ENCODE data around the gene PTPRR. TPM values are rescaled to one million over a fixed set of nuclear protein-coding genes. Genes with fewer than 3 reads are reported as not detected.

The PTPRR gene
- total and polyA plus RNA-seq, 2 of the 13 experiments (the other 11 are each of a cell fraction or from before 2014, with no cell fraction given): not detected

DNA sequence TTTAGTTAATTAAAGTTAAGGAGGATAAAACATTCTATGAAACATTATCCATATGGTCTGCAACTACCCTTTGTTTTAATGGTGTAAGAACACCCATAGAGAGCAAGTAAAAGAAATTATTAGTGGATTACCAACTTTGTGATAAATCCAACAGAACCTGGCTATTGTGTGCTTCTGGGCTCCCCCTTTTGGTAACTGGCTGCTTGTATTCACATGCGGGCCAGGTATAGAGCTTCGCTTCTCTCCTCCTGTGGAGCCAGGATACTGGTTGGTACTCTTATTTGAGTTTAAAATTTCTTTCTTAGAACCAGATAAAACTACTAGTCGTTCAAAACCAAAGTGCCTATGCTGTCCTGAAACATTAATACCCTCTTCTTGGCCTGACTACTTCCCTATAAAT lies 81.0 kb downstream of the PTPRR start:
- ChIA-PET POLR2A (no interaction called here), CTCF (ENCODE audit: low intra/inter-chr PET ratio, low total read pairs) (no interaction called here)
- Histone ChIP-seq H2AFZ (ENCODE audit: low read length) (no peak overlapping the region), H3K9ac (ENCODE audit: insufficient read depth, low read depth, low read length) (no peak overlapping the region), H3K4me1 (ENCODE audit: insufficient read depth, low read length) (no peaks in the 10 kb centered on the region), H3K4me3 (replicated peaks in 1 of 3; ENCODE audit: insufficient read depth in 1 of 3, low read depth in 2 of 3, low read length in 3 of 3) (no peak overlapping the region), H3K27me3 (ENCODE audit: control insufficient read depth in 1 of 2, insufficient read depth in 2 of 2, low read length in 2 of 2) (no peaks in the 10 kb centered on the region), H4K20me1 (ENCODE audit: insufficient read depth, low read length) (no peaks in the 10 kb centered on the region), H3K27ac (ENCODE audit: extremely low read length, insufficient read depth, low read length) (no peak overlapping the region), H3K9me3 (ENCODE audit: low read length) (no peaks in the 10 kb centered on the region), H3K36me3 (replicated peaks in 1 of 2; ENCODE audit: control insufficient read depth in 1 of 2, insufficient read depth in 2 of 2, low read length in 2 of 2) (no peaks in the 10 kb centered on the region), H3K79me2 (ENCODE audit: insufficient read depth, low read length) (no peaks in the 10 kb centered on the region), H3K4me2 (ENCODE audit: low read depth, low read length) (no peak overlapping the region)
- FAIRE-seq (no peak), ATAC-seq (no peak), DNase-seq (ENCODE audit: low spot score) (no peak)
- intact Hi-C loops (cut with micrococcal nuclease; ENCODE audit: unreplicated experiment) (no loop called here), in situ Hi-C loops (cut with HindIII; ENCODE audit: extremely low pct_ligation_motif_present, low pct_unique_long_range_greater_than_20kb) (no loop called here)
- TF ChIP-seq, protein P1, sequence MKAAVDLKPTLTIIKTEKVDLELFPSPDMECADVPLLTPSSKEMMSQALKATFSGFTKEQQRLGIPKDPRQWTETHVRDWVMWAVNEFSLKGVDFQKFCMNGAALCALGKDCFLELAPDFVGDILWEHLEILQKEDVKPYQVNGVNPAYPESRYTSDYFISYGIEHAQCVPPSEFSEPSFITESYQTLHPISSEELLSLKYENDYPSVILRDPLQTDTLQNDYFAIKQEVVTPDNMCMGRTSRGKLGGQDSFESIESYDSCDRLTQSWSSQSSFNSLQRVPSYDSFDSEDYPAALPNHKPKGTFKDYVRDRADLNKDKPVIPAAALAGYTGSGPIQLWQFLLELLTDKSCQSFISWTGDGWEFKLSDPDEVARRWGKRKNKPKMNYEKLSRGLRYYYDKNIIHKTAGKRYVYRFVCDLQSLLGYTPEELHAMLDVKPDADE (CRISPR knock-in tag; IDR thresholded peaks at IDR 0.05): no peak
- no peak for TF ChIP-seq ZNF460 (CRISPR knock-in tag; IDR thresholded peaks at IDR 0.05; ENCODE audit: borderline replicate concordance)
- TF ChIP-seq GLI4 (CRISPR knock-in tag; IDR thresholded peaks at IDR 0.05; ENCODE audit: borderline replicate concordance): no peak
- TF ChIP-seq MIER3 (CRISPR knock-in tag; IDR thresholded peaks at IDR 0.05; ENCODE audit: borderline replicate concordance): no peak
- TF ChIP-seq ZNF788 (CRISPR knock-in tag; IDR thresholded peaks at IDR 0.05; ENCODE audit: borderline replicate concordance): no peak
- no peak for TF ChIP-seq HOXA9 (CRISPR knock-in tag; IDR thresholded peaks at IDR 0.05; ENCODE audit: borderline replicate concordance)
- TF ChIP-seq CBX2 (IDR thresholded peaks at IDR 0.05; ENCODE audit: low read depth, low read length): no peak
- no peak for TF ChIP-seq CBX2 (CRISPR knock-in tag; IDR thresholded peaks at IDR 0.05; ENCODE audit: low read depth)
- no peak for TF ChIP-seq ZKSCAN5 (CRISPR knock-in tag; IDR thresholded peaks at IDR 0.05)
- TF ChIP-seq ZNF121 (CRISPR knock-in tag; IDR thresholded peaks at IDR 0.05): no peak
- no peak for TF ChIP-seq ZNF83 (CRISPR knock-in tag; IDR thresholded peaks at IDR 0.05; ENCODE audit: borderline replicate concordance)
- no peak for TF ChIP-seq ZNF230 (CRISPR knock-in tag; IDR thresholded peaks at IDR 0.05)
- TF ChIP-seq, protein P2, sequence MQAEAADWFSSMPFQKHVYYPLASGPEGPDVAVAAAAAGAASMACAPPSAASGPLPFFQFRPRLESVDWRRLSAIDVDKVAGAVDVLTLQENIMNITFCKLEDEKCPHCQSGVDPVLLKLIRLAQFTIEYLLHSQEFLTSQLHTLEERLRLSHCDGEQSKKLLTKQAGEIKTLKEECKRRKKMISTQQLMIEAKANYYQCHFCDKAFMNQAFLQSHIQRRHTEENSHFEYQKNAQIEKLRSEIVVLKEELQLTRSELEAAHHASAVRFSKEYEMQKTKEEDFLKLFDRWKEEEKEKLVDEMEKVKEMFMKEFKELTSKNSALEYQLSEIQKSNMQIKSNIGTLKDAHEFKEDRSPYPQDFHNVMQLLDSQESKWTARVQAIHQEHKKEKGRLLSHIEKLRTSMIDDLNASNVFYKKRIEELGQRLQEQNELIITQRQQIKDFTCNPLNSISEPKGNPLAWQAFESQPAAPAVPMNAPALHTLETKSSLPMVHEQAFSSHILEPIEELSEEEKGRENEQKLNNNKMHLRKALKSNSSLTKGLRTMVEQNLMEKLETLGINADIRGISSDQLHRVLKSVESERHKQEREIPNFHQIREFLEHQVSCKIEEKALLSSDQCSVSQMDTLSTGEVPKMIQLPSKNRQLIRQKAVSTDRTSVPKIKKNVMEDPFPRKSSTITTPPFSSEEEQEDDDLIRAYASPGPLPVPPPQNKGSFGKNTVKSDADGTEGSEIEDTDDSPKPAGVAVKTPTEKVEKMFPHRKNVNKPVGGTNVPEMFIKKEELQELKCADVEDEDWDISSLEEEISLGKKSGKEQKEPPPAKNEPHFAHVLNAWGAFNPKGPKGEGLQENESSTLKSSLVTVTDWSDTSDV (CRISPR knock-in tag; IDR thresholded peaks at IDR 0.05): no peak
- BruUV-seq (replicated peaks): no TSS peak
- WGBS (ENCODE audit: low lambda C conversion rate): 17% methylated on average over 3 of the region's 3 CpGs

Data from HepG2 (cell line).